ENCODE data around the gene UBC. TPM values are rescaled to one million over a fixed set of nuclear protein-coding genes. Genes with fewer than 3 reads are reported as not detected.
"Not testable (repeated sequence)": the region's sequence is repeated elsewhere in the genome, so short reads cannot be mapped to it uniquely, and the experiment has no call there.

UBC gene
- polyA plus RNA-seq, 1 experiment = 1,376 TPM

DNA sequence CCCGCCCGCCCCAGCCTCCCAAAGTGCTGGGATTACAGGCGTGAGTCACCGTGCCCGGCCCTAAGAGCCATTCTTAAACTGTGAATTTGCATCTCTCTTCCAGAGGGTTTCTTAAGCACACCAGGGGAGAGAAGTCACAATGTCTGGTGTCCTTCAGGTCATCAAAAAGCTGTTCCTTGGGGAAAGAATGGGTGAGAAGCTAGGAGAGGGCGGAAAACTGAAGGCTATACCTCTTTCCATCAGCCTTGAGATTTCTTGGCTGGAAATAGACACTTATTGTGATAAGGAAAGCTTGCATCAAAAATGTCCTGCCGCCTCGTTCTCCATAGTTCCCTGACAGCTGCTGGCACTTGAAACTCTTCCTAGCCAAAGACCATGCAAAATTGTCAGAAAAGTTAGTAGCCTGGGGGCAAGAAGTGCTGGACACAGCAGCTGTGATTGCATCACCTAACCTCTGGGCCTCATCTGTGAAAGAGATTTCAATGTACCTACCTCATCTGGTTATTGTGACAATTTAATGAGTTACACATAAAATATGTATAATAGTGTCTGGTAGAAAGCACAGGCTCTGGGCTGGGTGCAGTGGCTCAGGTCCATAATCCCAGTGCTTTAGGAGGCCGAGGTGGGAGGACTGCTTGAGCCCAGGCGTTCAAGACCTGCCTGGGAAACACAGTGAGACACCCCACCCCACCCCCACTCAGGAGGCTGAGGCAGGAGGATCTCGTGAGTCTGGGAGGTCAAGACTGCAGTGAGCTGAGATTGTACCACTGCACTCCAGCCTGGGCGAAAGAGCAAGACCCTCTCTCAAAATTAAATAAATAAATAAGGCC lies 9.7 kb upstream of the UBC start:
- ChIA-PET POLR2A (interaction anchor here (0.9 to 2.0 kb wide), 3 partner anchors 9 to 16 kb away, joined by 4 to 20 read pairs (median 4); partner anchors contain the start of gene UBC), CTCF (interaction anchor here (0.6 to 1.1 kb wide), 3 partner anchors 11 to 18 kb away, joined by 3 to 7 read pairs (median 7); no protein-coding TSS in a partner anchor)
- DNase-seq (ENCODE audit: low read depth, low spot score) = no peak
- Histone ChIP-seq H3K27me3 (ENCODE audit: control insufficient read depth, insufficient read depth, low read length) (no peaks in the 10 kb centered on the region), H3K27ac (ENCODE audit: low read depth, low read length) (peak overlapping the region; percentile 88), H3K4me3 (ENCODE audit: low read depth, low read length) (no peak overlapping the region), H3K9me3 (ENCODE audit: control insufficient read depth, insufficient read depth, low read length) (no peaks in the 10 kb centered on the region)
- TF ChIP-seq, protein P1, sequence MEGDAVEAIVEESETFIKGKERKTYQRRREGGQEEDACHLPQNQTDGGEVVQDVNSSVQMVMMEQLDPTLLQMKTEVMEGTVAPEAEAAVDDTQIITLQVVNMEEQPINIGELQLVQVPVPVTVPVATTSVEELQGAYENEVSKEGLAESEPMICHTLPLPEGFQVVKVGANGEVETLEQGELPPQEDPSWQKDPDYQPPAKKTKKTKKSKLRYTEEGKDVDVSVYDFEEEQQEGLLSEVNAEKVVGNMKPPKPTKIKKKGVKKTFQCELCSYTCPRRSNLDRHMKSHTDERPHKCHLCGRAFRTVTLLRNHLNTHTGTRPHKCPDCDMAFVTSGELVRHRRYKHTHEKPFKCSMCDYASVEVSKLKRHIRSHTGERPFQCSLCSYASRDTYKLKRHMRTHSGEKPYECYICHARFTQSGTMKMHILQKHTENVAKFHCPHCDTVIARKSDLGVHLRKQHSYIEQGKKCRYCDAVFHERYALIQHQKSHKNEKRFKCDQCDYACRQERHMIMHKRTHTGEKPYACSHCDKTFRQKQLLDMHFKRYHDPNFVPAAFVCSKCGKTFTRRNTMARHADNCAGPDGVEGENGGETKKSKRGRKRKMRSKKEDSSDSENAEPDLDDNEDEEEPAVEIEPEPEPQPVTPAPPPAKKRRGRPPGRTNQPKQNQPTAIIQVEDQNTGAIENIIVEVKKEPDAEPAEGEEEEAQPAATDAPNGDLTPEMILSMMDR (IDR thresholded peaks at IDR 0.05; ENCODE audit: low read depth, low read length) = no peak

DNA sequence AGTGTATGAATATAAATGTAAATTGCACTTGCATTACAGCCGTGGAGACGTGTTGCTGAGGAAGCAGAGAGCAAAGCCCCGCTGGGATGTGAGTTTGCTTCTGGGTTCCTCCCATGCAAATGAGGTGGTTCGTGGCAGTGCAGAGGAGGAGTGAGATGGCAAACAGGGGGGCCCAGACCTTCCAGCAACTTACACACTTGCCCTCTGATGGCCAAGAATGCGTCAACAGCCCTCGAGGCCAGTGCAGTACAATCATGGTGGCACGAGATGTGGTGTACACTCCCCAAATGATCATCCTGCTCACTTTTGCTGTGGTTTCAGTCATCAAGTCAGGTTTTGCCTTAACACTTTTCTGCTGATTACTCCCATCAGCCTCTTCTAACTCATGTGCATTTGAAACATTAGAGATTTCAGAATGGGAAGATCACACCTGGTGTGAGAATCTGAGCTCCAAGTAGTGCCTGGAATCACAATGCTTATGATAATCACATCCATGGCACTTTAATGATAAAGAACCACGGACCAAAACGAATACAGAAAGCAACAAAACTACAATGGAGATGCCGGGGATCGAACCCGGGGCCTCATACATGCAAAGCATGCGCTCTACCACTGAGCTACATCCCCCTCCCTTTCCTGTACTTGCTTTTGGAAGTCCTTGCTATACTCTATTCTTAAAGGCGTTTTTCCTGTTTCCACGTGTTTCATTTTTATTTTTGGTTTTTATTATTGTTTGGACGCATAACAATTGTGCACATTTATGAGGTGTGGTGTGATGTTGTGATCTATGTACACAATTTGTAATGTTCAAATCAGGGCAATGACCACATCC lies 7.0 kb upstream of the UBC start:
- Histone ChIP-seq H3K4me3 (ENCODE audit: low read depth, low read length) (peak overlapping the region; percentile 45), H3K9me3 (ENCODE audit: control insufficient read depth, insufficient read depth, low read length) (no peaks in the 10 kb centered on the region), H3K27me3 (ENCODE audit: control insufficient read depth, insufficient read depth, low read length) (no peaks in the 10 kb centered on the region), H3K27ac (ENCODE audit: low read depth, low read length) (no peak overlapping the region)
- TF ChIP-seq, protein P1 (IDR thresholded peaks at IDR 0.05; ENCODE audit: low read depth, low read length) = no peak
- ChIA-PET CTCF (interaction anchor here (1.4 to 2.6 kb wide), 2 partner anchors 15 to 19 kb away, joined by 5 to 19 read pairs; no protein-coding TSS in a partner anchor), POLR2A (interaction anchor here (1.2 kb wide), 2 partner anchors 12 to 19 kb away, joined by 5 to 6 read pairs; no protein-coding TSS in a partner anchor)
- DNase-seq (ENCODE audit: low read depth, low spot score) = no peak

DNA sequence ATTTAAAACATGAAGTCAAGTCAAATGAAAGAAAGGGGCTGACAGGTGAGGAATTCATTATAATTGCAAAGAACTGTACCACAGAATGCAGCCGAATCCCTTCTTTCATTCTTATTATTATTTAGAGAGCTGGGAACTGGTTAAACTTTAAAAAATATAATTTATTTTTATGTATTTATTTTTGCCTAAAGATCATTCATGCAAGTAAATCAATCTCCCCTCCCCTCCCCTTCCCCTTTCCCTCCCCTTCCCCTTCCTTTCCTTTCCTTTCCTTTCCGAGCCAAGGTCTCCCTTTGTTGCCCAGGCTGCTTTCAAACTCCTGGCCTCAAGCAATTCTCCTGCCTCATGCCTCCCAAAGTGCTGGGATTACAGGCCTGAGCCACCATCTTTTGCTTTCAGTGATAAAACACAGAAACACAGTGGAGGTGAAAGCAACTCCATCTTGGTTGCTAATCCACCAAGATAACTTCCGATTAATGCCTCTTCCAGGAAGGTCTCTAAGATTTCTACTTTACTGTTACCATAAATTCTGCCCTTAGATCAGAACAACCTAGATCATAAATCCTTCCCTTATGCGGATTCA lies 6.0 kb upstream of the UBC start:
- no peaks in the 10 kb centered on the region for H3K9me3 ChIP-seq (ENCODE audit: control insufficient read depth, insufficient read depth, low read length)
- H3K27ac ChIP-seq (ENCODE audit: low read depth, low read length) = no peak overlapping the region
- H3K4me3 ChIP-seq (ENCODE audit: low read depth, low read length) = no peak overlapping the region
- TF ChIP-seq, protein P1 (IDR thresholded peaks at IDR 0.05; ENCODE audit: low read depth, low read length) = no peak
- ChIA-PET CTCF (interaction anchor here (5.2 to 5.9 kb wide), 2 partner anchors 14 to 20 kb away, joined by 39 to 45 read pairs; no protein-coding TSS in a partner anchor), POLR2A (interaction anchor here (4.4 kb wide), 1 partner anchor 19 kb away, joined by 39 read pairs; no protein-coding TSS in a partner anchor)
- H3K27me3 ChIP-seq (ENCODE audit: control insufficient read depth, insufficient read depth, low read length) = no peaks in the 10 kb centered on the region
- no peak for DNase-seq (ENCODE audit: low read depth, low spot score)

DNA sequence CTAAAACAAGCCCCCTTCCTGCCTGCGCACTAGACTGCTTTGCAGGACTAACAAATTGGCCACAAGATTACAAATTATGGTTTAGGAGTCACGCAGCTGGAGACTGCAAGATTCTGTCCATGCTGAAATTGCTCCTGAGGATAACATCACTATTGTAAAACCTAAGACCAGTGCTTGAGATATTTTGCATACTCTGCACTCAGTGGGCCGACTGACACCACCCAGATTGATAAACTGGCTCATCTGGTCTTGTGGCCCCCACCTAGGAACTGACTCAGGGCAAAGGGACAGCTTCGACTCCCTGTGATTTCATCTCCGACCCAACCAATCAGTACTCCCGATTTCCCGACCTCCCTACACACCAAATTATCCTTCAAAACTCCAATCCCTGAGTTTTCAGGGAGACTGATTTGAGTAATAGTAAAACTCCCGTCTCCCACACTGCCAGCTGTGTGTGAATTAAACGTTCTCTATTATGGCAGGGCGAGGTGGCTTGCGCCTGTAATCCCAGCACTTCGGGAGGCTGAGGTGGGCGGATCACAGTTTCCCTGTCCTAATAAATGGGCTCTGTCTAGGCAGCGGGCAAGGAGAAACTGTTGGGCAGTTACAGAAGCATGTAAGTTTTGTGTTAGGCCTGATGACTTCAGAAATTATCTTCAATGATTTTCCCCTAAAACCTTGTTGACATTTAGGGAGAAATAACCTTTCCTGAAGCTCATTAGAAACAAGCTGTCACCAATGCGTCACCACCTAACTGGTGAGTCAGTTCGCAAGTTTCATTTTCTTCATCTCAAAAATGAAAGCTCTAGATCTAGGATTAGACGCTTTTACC lies 5.3 kb upstream of the UBC start:
- no peak for DNase-seq (ENCODE audit: low read depth, low spot score)
- ChIA-PET POLR2A (interaction anchor here (4.4 kb wide), 1 partner anchor 20 kb away, joined by 39 read pairs; no protein-coding TSS in a partner anchor), CTCF (interaction anchor here (5.2 to 5.9 kb wide), 2 partner anchors 13 to 21 kb away, joined by 39 to 45 read pairs; no protein-coding TSS in a partner anchor)
- Histone ChIP-seq H3K27ac (ENCODE audit: low read depth, low read length) (peak overlapping the region; percentile 22), H3K9me3 (ENCODE audit: control insufficient read depth, insufficient read depth, low read length) (no peaks in the 10 kb centered on the region), H3K27me3 (ENCODE audit: control insufficient read depth, insufficient read depth, low read length) (no peaks in the 10 kb centered on the region), H3K4me3 (ENCODE audit: low read depth, low read length) (no peak overlapping the region)
- TF ChIP-seq, protein P1 (IDR thresholded peaks at IDR 0.05; ENCODE audit: low read depth, low read length) = no peak

DNA sequence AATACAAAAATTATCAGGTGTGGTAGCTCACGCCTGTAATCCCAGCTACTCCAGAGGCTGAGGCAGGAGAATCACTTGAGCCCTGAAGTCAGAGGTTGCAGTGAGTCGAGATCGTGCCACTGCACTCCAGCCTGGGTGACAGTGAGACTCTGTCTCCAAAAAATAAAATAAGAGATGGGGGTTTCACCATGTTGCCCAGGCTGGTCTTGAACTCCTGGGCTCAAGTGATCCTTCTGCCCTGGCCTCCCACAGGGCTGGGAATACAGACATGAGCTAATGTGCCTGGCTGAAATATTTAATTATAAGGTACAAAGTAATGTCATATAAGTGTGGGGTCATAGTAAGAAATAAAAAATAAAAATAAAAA lies 4.2 kb upstream of the UBC start:
- DNase-seq (ENCODE audit: low read depth, low spot score); H3K9me3 ChIP-seq (ENCODE audit: control insufficient read depth, insufficient read depth, low read length); H3K27me3 ChIP-seq (ENCODE audit: control insufficient read depth, insufficient read depth, low read length); H3K4me3 ChIP-seq (ENCODE audit: low read depth, low read length): not testable (repeated sequence)
- ChIA-PET CTCF (interaction anchor here (0.6 to 5.9 kb wide), 3 partner anchors 12 to 22 kb away, joined by 3 to 45 read pairs (median 39); no protein-coding TSS in a partner anchor), POLR2A (interaction anchor here (4.4 kb wide), 1 partner anchor 21 kb away, joined by 39 read pairs; no protein-coding TSS in a partner anchor)
- peak overlapping the region; percentile 99 for H3K27ac ChIP-seq (ENCODE audit: low read depth, low read length)

All from AG04450 (cell line).